GM19239 (cell line): Measurements from ENCODE around the gene HMGCL.
"Not testable (repeated sequence)": the region's sequence is repeated elsewhere in the genome, so short reads cannot be mapped to it uniquely, and the experiment has no call there.

ENCODE experiments used
- DNase-seq: peaks from one replicate; pipeline ENCODE4 v3.0.0; 2011; ENCODE audit warnings: low spot score; ENCODE audit not compliant: insufficient read length
- FAIRE-seq: peaks from 2 replicates; lab custom pipeline; 2011; peaks lifted over from hg19 to GRCh38; lab: Jason Lieb, UNC

Gene HMGCL

GRCh38 chr1:23825076-23825761, at the start of gene HMGCL:
Gene HMGCL (minus strand): TSS chr1:23825429. CDS start chr1:23825415, 14 bp downstream.
- FAIRE-seq (peak; percentile 95), DNase-seq (peak; percentile 86)

GRCh38 chr1:23872421-23872820, 47.2 kb upstream of the HMGCL start:
- FAIRE-seq (no peak), DNase-seq (no peak)

GRCh38 chr1:23869051-23869450, 43.8 kb upstream of the HMGCL start:
- no peak for DNase-seq
- FAIRE-seq, result no peak

- DNase-seq (no peak), FAIRE-seq (no peak)
These were observed 43.4 kb upstream of the HMGCL start for GRCh38 chr1:23868557-23869016.

- FAIRE-seq, result peak; percentile 80
- DNase-seq, result peak; percentile 98
These were observed 42.8 kb upstream of the HMGCL start, which contains the start of gene FUCA1 for GRCh38 chr1:23867895-23868556. Gene FUCA1 (minus strand): TSS chr1:23868290. CDS start chr1:23868286, 4 bp downstream.

GRCh38 chr1:23867542-23867894, 42.3 kb upstream of the HMGCL start:
- DNase-seq, result no peak
- no peak for FAIRE-seq

GRCh38 chr1:23865543-23865930, 40.3 kb upstream of the HMGCL start:
- DNase-seq, result no peak
- FAIRE-seq, result peak; percentile 53

- no peak for DNase-seq
- FAIRE-seq, result no peak
These were observed 39.7 kb upstream of the HMGCL start for GRCh38 chr1:23864801-23865542.

- no peak for FAIRE-seq
- no peak for DNase-seq
These were observed 37.4 kb upstream of the HMGCL start for GRCh38 chr1:23862640-23863039.

GRCh38 chr1:23854568-23854967, 29.3 kb upstream of the HMGCL start:
- DNase-seq (no peak), FAIRE-seq (peak; percentile 72)

- DNase-seq, FAIRE-seq: not testable (repeated sequence)
These were observed 27.9 kb upstream of the HMGCL start for GRCh38 chr1:23853124-23853523.

- DNase-seq, FAIRE-seq: not testable (repeated sequence)
These were observed 26.2 kb upstream of the HMGCL start for GRCh38 chr1:23851406-23851805.

GRCh38 chr1:23848673-23849616, 23.7 kb upstream of the HMGCL start:
- FAIRE-seq (no peak), DNase-seq (no peak)

- FAIRE-seq, DNase-seq: not testable (repeated sequence)
These were observed 22.4 kb upstream of the HMGCL start for GRCh38 chr1:23847482-23848095.

- no peak for FAIRE-seq
- DNase-seq, result no peak
These were observed 19.9 kb upstream of the HMGCL start for GRCh38 chr1:23845163-23845562.

- DNase-seq (no peak), FAIRE-seq (no peak)
These were observed 18.4 kb upstream of the HMGCL start for GRCh38 chr1:23843644-23844043.

- DNase-seq (peak; percentile 56), FAIRE-seq (peak; percentile 91)
These were observed 13.2 kb upstream of the HMGCL start for GRCh38 chr1:23838401-23838866.

- FAIRE-seq, result no peak
These were observed 12.7 kb upstream of the HMGCL start for GRCh38 chr1:23837908-23838307.

GRCh38 chr1:23836037-23836436, 10.8 kb upstream of the HMGCL start:
- FAIRE-seq, result no peak
- no peak for DNase-seq

More at GRCh38 chr1:23837908-23838307, 12.7 kb upstream of the HMGCL start:
- no peak for DNase-seq
